VCaP (cell line): ENCODE measurements around the gene RSRC1.
"Not testable (repeated sequence)": the region's sequence is repeated elsewhere in the genome, so short reads cannot be mapped to it uniquely, and the experiment has no call there.

Source experiments
- H3K27ac ChIP-seq: fragments of 450-650 bp; 2 replicates; pipeline ENCODE4 v1.5.1; 2017
- CTCF ChIP-seq: fragments of 450-650 bp; conservative IDR thresholded peaks from 2 replicates; pipeline ENCODE4 v1.5.1; 2017; ENCODE audit warnings: mild to moderate bottlenecking, moderate library complexity

The RSRC1 gene

GRCh38 chr3:158491968-158492367 is 382.1 kb downstream of the RSRC1 start:
- no peak overlapping the region for H3K27ac ChIP-seq
- no peak for TF ChIP-seq CTCF

GRCh38 chr3:158492685-158493084 is 382.8 kb downstream of the RSRC1 start:
- TF ChIP-seq CTCF = no peak
- H3K27ac ChIP-seq = no peak overlapping the region

GRCh38 chr3:158493931-158494330 is 384.0 kb downstream of the RSRC1 start:
- TF ChIP-seq CTCF = no peak
- H3K27ac ChIP-seq = no peak overlapping the region

- no peak overlapping the region for H3K27ac ChIP-seq
Measured at GRCh38 chr3:158494673-158495072, 384.8 kb downstream of the RSRC1 start.

GRCh38 chr3:158495398-158495902 is 385.6 kb downstream of the RSRC1 start:
- H3K27ac ChIP-seq = not testable (repeated sequence)

More at GRCh38 chr3:158494673-158495072, 384.8 kb downstream of the RSRC1 start:
- no peak for TF ChIP-seq CTCF

GRCh38 chr3:158505117-158505516 is 395.2 kb downstream of the RSRC1 start:
- H3K27ac ChIP-seq = no peak overlapping the region
- TF ChIP-seq CTCF = no peak

GRCh38 chr3:158506456-158506855 is 396.6 kb downstream of the RSRC1 start:
- no peak for TF ChIP-seq CTCF
- H3K27ac ChIP-seq = no peak overlapping the region

- TF ChIP-seq CTCF = no peak
- H3K27ac ChIP-seq = no peak overlapping the region
Measured at GRCh38 chr3:158508481-158508880, 398.6 kb downstream of the RSRC1 start.
